ENCODE data around the gene ZNF326.

ZNF326 gene

DNA sequence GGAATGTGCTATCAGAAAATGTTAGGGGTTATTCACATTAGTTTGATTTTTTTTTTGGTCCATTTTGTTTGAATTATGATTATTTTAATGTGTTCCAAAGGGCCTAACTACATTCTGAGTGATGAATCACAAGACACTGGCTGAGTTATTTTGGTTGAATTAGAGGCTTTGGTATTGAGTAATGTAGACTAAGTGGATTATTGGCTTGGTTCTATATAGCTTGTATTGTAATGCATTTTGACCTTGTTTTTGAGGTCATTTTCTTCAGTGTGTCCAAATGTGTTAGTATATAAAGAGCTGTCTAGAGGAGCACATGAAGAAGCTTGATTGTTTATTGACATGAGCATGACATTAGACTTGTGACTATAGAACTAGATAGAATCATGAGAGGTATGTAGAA is 3.4 kb downstream of the ZNF326 start:
- H3K4me1 Mint-ChIP-seq: peaks cover 35% of the 10 kb centered on the region
- H3K9me3 Mint-ChIP-seq: no peaks in the 10 kb centered on the region
- peak overlapping the region; percentile 7 for H3K27ac Mint-ChIP-seq
- peak overlapping the region; percentile 98 for H3K4me3 Mint-ChIP-seq
- no peaks in the 10 kb centered on the region for H3K27me3 Mint-ChIP-seq (ENCODE audit: low read depth, poor library complexity)
- peaks cover 45% of the 10 kb centered on the region for H3K36me3 Mint-ChIP-seq (ENCODE audit: low read depth)
- DNase-seq: no peak
- TF ChIP-seq, protein P1, sequence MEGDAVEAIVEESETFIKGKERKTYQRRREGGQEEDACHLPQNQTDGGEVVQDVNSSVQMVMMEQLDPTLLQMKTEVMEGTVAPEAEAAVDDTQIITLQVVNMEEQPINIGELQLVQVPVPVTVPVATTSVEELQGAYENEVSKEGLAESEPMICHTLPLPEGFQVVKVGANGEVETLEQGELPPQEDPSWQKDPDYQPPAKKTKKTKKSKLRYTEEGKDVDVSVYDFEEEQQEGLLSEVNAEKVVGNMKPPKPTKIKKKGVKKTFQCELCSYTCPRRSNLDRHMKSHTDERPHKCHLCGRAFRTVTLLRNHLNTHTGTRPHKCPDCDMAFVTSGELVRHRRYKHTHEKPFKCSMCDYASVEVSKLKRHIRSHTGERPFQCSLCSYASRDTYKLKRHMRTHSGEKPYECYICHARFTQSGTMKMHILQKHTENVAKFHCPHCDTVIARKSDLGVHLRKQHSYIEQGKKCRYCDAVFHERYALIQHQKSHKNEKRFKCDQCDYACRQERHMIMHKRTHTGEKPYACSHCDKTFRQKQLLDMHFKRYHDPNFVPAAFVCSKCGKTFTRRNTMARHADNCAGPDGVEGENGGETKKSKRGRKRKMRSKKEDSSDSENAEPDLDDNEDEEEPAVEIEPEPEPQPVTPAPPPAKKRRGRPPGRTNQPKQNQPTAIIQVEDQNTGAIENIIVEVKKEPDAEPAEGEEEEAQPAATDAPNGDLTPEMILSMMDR (IDR thresholded peaks at IDR 0.05): no peak

DNA sequence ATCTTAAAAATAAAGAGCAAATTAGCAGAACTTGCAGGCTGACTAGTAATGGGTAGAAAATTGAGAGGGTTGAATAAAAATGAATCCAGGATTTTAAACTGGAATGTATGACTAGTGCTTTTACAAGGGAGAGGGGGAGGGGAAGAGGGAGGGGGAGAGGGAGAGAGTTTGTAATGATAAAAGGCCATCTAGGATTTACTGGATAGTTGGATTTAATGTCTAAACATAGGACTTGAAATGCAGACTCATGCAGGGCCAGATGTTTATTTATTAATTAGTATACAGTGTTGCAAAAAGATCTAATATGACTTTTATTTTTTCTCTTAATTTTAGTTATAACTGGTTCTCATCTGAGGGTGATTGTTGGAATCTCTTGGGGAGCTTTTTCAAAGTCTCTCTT is 4.3 kb downstream of the ZNF326 start:
- Mint-ChIP-seq H3K27me3 (ENCODE audit: low read depth, poor library complexity) (no peaks in the 10 kb centered on the region), H3K4me3 (no peak overlapping the region), H3K36me3 (ENCODE audit: low read depth) (peaks cover 49% of the 10 kb centered on the region), H3K9me3 (no peaks in the 10 kb centered on the region), H3K27ac (no peak overlapping the region), H3K4me1 (peaks cover 33% of the 10 kb centered on the region)
- DNase-seq: no peak
- TF ChIP-seq, protein P1 (IDR thresholded peaks at IDR 0.05): no peak

DNA sequence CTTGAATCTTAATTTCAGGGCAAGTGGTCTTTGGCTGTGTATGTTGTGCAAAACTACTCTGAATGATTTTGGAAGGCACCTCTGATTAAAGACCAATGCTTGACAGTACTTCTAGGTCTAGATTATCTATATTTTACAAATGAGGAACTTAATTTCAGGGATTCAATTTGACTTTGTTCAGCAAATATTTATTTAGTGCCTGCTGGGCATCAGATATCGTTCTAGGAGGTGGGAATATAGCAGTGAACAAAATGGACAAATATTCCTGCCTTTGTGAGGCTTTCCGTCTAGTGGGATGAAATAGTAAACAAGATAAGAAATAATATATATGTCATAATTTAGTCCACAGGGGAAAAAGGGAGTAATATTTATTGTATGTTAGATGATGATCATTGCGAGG is 4.7 kb downstream of the ZNF326 start:
- H3K27ac Mint-ChIP-seq: peak overlapping the region; percentile 29
- H3K27me3 Mint-ChIP-seq (ENCODE audit: low read depth, poor library complexity): no peaks in the 10 kb centered on the region
- TF ChIP-seq, protein P1 (IDR thresholded peaks at IDR 0.05): no peak

DNA sequence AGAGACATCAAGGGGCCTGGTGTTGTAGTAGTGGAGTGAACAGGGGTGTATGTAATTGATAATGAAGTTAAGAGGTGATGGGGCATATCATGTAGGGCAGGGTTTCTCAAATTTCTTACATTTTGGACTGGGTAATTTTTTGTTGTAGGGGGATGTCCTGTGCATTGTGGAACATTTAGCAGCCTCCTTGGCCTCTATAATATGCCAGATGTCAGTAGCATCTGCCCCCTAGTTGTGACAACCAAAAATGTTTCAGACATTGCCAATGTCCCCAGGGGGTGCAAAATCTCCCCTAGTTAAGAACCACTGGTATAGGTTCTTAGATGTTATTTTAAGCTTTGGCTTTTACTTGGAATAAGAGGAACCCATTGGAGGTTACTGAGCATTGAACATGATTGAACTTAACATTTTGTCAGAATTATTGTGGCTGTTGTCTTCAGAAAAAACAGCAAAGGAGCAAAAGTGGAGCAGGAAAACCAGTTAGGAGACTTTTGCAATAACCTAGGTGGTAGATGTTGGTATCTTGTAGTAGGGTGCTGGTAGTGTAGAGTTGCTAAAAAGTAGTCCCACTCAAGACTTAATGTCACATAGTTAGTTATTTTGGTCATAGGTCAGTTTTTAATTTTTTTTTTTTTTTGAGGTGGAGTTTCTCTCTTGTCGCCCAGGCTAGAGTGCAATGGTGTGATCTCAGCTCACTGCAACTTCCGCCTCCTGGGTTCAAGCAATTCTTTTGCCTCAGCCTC is 6.2 kb downstream of the ZNF326 start:
- Mint-ChIP-seq H3K27ac (no peak overlapping the region), H3K4me3 (no peak overlapping the region)

More for the DNA sequence above, 4.7 kb downstream of the ZNF326 start:
- no peak overlapping the region for H3K4me3 Mint-ChIP-seq
- H3K4me1 Mint-ChIP-seq: peaks cover 33% of the 10 kb centered on the region
- no peak for DNase-seq
- H3K9me3 Mint-ChIP-seq: no peaks in the 10 kb centered on the region
- peaks cover 51% of the 10 kb centered on the region for H3K36me3 Mint-ChIP-seq (ENCODE audit: low read depth)

DNA sequence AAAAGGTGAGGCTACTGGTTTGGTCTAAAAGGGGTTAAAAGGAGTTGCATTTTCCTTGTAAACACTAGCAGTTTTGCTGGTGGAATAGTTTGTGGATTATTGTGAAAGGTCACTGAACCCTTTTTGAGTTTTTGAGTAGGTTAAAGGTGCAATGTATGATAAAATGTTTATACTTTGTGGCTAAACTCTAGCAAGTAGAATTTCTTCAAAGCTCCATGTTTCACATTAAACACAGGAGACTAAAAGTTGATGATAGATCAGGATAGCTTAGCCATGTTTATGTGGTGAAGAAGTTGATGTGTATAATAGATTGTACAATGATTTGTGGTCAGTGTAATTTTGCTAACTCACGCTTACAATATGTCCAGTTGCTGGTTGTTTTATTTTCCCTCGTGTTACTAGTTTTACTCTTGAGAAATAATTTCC is 13.1 kb downstream of the ZNF326 start:
- TF ChIP-seq, protein P1 (IDR thresholded peaks at IDR 0.05): no peak
- Mint-ChIP-seq H3K36me3 (ENCODE audit: low read depth) (peaks cover 71% of the 10 kb centered on the region), H3K9me3 (no peaks in the 10 kb centered on the region), H3K27me3 (ENCODE audit: low read depth, poor library complexity) (no peaks in the 10 kb centered on the region), H3K4me1 (no peaks in the 10 kb centered on the region), H3K4me3 (no peak overlapping the region), H3K27ac (no peak overlapping the region)
- DNase-seq: no peak

More for the DNA sequence above, 6.2 kb downstream of the ZNF326 start:
- H3K36me3 Mint-ChIP-seq (ENCODE audit: low read depth): peaks cover 59% of the 10 kb centered on the region
- TF ChIP-seq, protein P1 (IDR thresholded peaks at IDR 0.05): no peak
- H3K9me3 Mint-ChIP-seq: no peaks in the 10 kb centered on the region
- H3K4me1 Mint-ChIP-seq: peaks cover 32% of the 10 kb centered on the region
- no peaks in the 10 kb centered on the region for H3K27me3 Mint-ChIP-seq (ENCODE audit: low read depth, poor library complexity)
- DNase-seq: no peak

DNA sequence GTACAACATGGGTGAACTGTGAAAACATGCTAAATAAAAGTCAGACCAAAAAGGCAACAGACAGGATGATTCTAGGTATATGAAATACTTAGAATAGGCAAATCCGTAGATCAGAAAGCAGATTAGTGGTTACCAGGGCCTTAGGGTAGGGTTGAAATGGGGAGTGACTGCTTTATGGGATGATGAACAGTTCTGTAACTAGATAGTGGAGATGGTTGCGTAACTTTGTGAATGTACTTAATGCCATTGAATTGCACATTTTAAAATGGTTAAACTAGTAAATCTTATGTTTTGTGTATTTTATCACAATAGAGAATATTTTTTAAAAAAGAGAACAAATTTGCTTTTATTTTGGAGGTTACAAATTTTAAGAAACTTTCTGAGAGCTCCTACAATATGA is 17.4 kb downstream of the ZNF326 start:
- no peak overlapping the region for H3K4me3 Mint-ChIP-seq
- H3K4me1 Mint-ChIP-seq: no peaks in the 10 kb centered on the region
- H3K36me3 Mint-ChIP-seq (ENCODE audit: low read depth): peaks cover 86% of the 10 kb centered on the region
- DNase-seq: no peak
- no peak overlapping the region for H3K27ac Mint-ChIP-seq
- no peaks in the 10 kb centered on the region for H3K27me3 Mint-ChIP-seq (ENCODE audit: low read depth, poor library complexity)
- TF ChIP-seq, protein P1 (IDR thresholded peaks at IDR 0.05): no peak
- no peaks in the 10 kb centered on the region for H3K9me3 Mint-ChIP-seq

Data from nephron progenitor cell (in vitro differentiated cells).